Measurements from ENCODE around the gene FA2H. TPM values are rescaled to one million over a fixed set of nuclear protein-coding genes. Genes with fewer than 3 reads are reported as not detected.

The FA2H gene
- total and polyA plus RNA-seq, 5 donors from 2014 or later = 1.8 TPM; not detected in 4

- no peak for DNase-seq
- Mint-ChIP-seq H3K4me1 (no peaks in the 10 kb centered on the region), H3K27ac (peak overlapping the region in 1 of 3 donors; percentile 20), H3K36me3 (no peaks in the 10 kb centered on the region), H3K9me3 (no peaks in the 10 kb centered on the region), H3K27me3 (peaks cover 4% of the 10 kb centered on the region), H3K4me3 (no peak overlapping the region)
- no peak for ATAC-seq (ENCODE audit: low read depth in 2 of 2)
- H3K4me3 ChIP-seq (ENCODE audit: low read depth, low read length) = no peak overlapping the region
- H3K27me3 ChIP-seq (ENCODE audit: control insufficient read depth, insufficient read depth, low read length) = no peaks in the 10 kb centered on the region
- no peaks in the 10 kb centered on the region for H3K36me3 ChIP-seq (ENCODE audit: control insufficient read depth, insufficient read depth, low read length)
- H3K4me1 ChIP-seq (ENCODE audit: control insufficient read depth, insufficient read depth, low read length, poor library complexity, severe bottlenecking) = no peaks in the 10 kb centered on the region
- H3K9me3 ChIP-seq (ENCODE audit: control insufficient read depth in 2 of 2, low read length in 2 of 2) = no peaks in the 10 kb centered on the region
- no peak overlapping the region for H3K27ac ChIP-seq (ENCODE audit: insufficient read depth, low read length, poor library complexity, severe bottlenecking)
These were observed 26.7 kb downstream of the FA2H start for GRCh38 chr16:74747716-74748615.

DNA sequence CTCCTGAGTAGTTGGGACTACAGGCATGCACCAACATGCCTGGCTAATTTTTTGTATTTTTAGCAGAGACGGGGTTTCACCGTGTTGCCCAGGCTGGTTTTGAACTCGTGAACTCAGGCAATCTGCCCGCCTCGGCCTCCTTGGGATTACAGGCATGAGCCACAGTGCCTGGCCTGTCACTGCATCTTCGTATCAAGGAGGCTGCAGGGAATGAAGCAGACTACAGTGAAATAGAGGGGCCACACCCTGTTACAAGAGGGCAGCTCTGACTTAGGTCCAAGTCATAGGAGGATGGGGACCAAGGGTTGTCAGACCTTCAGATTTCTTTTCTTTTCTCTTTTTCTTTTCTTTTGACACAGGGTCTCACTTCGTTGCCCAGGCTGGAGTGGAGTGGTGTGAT lies 28.7 kb downstream of the FA2H start:
- ATAC-seq (ENCODE audit: low read depth in 2 of 2) (no peak), DNase-seq (no peak)
- H3K27ac ChIP-seq (ENCODE audit: insufficient read depth, low read length, poor library complexity, severe bottlenecking) = no peak overlapping the region
- no peak overlapping the region for H3K27ac Mint-ChIP-seq
- H3K9me3 Mint-ChIP-seq = no peaks in the 10 kb centered on the region
- no peaks in the 10 kb centered on the region for H3K36me3 Mint-ChIP-seq
- no peak overlapping the region for H3K4me3 ChIP-seq (ENCODE audit: low read depth, low read length)
- H3K4me1 ChIP-seq (ENCODE audit: control insufficient read depth, insufficient read depth, low read length, poor library complexity, severe bottlenecking) = no peaks in the 10 kb centered on the region
- H3K4me3 Mint-ChIP-seq = no peak overlapping the region
- no peaks in the 10 kb centered on the region for H3K4me1 Mint-ChIP-seq
- no peaks in the 10 kb centered on the region for H3K9me3 ChIP-seq (ENCODE audit: control insufficient read depth in 2 of 2, low read length in 2 of 2)
- no peaks in the 10 kb centered on the region for H3K27me3 ChIP-seq (ENCODE audit: control insufficient read depth, insufficient read depth, low read length)
- H3K36me3 ChIP-seq (ENCODE audit: control insufficient read depth, insufficient read depth, low read length) = no peaks in the 10 kb centered on the region
- H3K27me3 Mint-ChIP-seq = peaks cover 4% of the 10 kb centered on the region

DNA sequence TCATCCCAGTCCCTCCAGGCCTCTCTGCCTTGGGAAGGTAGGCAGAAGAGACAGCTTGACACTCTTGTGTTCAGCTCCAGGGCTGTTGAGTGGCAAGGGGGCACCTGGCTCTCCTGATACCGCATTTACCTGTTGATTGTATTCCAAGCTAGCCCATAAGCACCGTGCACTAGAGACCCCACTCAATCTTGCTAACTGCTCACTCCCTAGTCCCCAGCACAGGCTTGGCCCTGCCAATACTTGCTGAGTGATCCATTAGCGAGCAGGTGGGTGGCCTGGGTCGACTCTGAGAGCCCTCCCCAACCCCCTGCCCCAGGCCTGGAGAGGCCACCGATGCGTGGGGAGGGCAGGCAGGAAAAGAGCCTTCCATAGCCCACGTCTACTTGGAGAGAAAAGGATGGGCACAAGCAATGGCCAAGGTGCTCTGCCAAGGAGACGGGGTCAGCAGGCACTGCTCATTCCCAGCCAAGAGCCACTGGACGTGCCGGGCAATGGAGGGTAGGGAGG lies 29.5 kb downstream of the FA2H start:
- no peak for ATAC-seq (ENCODE audit: low read depth in 2 of 2)
- no peaks in the 10 kb centered on the region for H3K4me1 Mint-ChIP-seq

GRCh38 chr16:74744566-74744965 lies 30.1 kb downstream of the FA2H start:
- Mint-ChIP-seq H3K27ac (no peak overlapping the region), H3K27me3 (peaks cover 4% of the 10 kb centered on the region), H3K36me3 (no peaks in the 10 kb centered on the region), H3K4me1 (no peaks in the 10 kb centered on the region), H3K9me3 (no peaks in the 10 kb centered on the region), H3K4me3 (no peak overlapping the region)
- H3K9me3 ChIP-seq (ENCODE audit: control insufficient read depth in 2 of 2, low read length in 2 of 2) = no peaks in the 10 kb centered on the region
- DNase-seq (no peak), ATAC-seq (ENCODE audit: low read depth in 2 of 2) (no peak)
- H3K4me1 ChIP-seq (ENCODE audit: control insufficient read depth, insufficient read depth, low read length, poor library complexity, severe bottlenecking) = no peaks in the 10 kb centered on the region
- no peaks in the 10 kb centered on the region for H3K36me3 ChIP-seq (ENCODE audit: control insufficient read depth, insufficient read depth, low read length)
- H3K27me3 ChIP-seq (ENCODE audit: control insufficient read depth, insufficient read depth, low read length) = no peaks in the 10 kb centered on the region
- H3K27ac ChIP-seq (ENCODE audit: insufficient read depth, low read length, poor library complexity, severe bottlenecking) = no peak overlapping the region
- no peak overlapping the region for H3K4me3 ChIP-seq (ENCODE audit: low read depth, low read length)

More for the DNA sequence above, 29.5 kb downstream of the FA2H start:
- H3K9me3 ChIP-seq (ENCODE audit: control insufficient read depth in 2 of 2, low read length in 2 of 2) = no peaks in the 10 kb centered on the region
- H3K27ac Mint-ChIP-seq = no peak overlapping the region
- no peak overlapping the region for H3K4me3 Mint-ChIP-seq
- no peaks in the 10 kb centered on the region for H3K27me3 ChIP-seq (ENCODE audit: control insufficient read depth, insufficient read depth, low read length)
- H3K27ac ChIP-seq (ENCODE audit: insufficient read depth, low read length, poor library complexity, severe bottlenecking) = no peak overlapping the region
- H3K36me3 Mint-ChIP-seq = no peaks in the 10 kb centered on the region
- H3K4me1 ChIP-seq (ENCODE audit: control insufficient read depth, insufficient read depth, low read length, poor library complexity, severe bottlenecking) = no peaks in the 10 kb centered on the region
- H3K9me3 Mint-ChIP-seq = no peaks in the 10 kb centered on the region
- H3K36me3 ChIP-seq (ENCODE audit: control insufficient read depth, insufficient read depth, low read length) = no peaks in the 10 kb centered on the region
- H3K27me3 Mint-ChIP-seq = peaks cover 4% of the 10 kb centered on the region
- no peak for DNase-seq
- H3K4me3 ChIP-seq (ENCODE audit: low read depth, low read length) = no peak overlapping the region

DNA sequence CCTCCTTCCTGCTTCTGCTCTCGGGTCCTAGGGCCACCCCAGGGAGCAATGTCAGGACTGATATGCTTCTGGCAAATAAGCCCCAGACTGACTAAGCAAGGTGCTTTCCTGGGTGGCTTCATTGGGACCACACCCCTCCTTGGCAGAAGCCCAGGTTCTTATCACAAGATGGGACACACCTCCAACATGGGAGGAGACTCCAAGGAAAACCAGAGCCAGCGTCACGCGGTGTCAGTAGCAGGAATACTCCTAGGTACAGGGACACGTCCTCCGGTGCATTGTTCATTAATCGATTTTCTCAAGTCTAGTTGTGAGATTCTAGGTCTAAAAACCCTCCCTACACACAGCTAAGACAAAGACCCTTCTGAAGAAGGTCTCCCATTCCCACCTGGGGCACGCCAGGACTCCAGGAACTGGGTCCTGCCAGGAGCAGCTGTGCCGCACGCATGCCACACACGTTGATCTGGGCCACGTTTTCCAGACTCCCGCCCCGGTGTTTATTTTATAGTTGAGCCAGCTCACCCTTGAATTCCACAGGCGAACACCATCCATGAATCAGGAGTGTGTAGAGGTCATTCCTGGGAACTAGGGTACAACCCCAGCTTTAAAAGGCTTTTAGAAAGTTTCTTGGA lies 30.8 kb downstream of the FA2H start:
- ATAC-seq (ENCODE audit: low read depth in 2 of 2) = no peak
- no peaks in the 10 kb centered on the region for H3K9me3 Mint-ChIP-seq
- peaks cover 4% of the 10 kb centered on the region for H3K27me3 Mint-ChIP-seq

GRCh38 chr16:74743045-74743667 lies 31.5 kb downstream of the FA2H start:
- Histone ChIP-seq H3K36me3 (ENCODE audit: control insufficient read depth, insufficient read depth, low read length) (no peaks in the 10 kb centered on the region), H3K9me3 (ENCODE audit: control insufficient read depth in 2 of 2, low read length in 2 of 2) (no peaks in the 10 kb centered on the region), H3K4me3 (ENCODE audit: low read depth, low read length) (no peak overlapping the region), H3K4me1 (ENCODE audit: control insufficient read depth, insufficient read depth, low read length, poor library complexity, severe bottlenecking) (no peaks in the 10 kb centered on the region), H3K27ac (ENCODE audit: insufficient read depth, low read length, poor library complexity, severe bottlenecking) (no peak overlapping the region), H3K27me3 (ENCODE audit: control insufficient read depth, insufficient read depth, low read length) (no peaks in the 10 kb centered on the region)
- Mint-ChIP-seq H3K9me3 (no peaks in the 10 kb centered on the region), H3K36me3 (no peaks in the 10 kb centered on the region), H3K4me3 (no peak overlapping the region), H3K27me3 (peaks cover 4% of the 10 kb centered on the region), H3K4me1 (no peaks in the 10 kb centered on the region), H3K27ac (no peak overlapping the region)
- ATAC-seq (ENCODE audit: low read depth in 2 of 2) (no peak), DNase-seq (no peak)

More for the DNA sequence above, 30.8 kb downstream of the FA2H start:
- Histone ChIP-seq H3K4me1 (ENCODE audit: control insufficient read depth, insufficient read depth, low read length, poor library complexity, severe bottlenecking) (no peaks in the 10 kb centered on the region), H3K36me3 (ENCODE audit: control insufficient read depth, insufficient read depth, low read length) (no peaks in the 10 kb centered on the region), H3K9me3 (ENCODE audit: control insufficient read depth in 2 of 2, low read length in 2 of 2) (no peaks in the 10 kb centered on the region), H3K4me3 (ENCODE audit: low read depth, low read length) (no peak overlapping the region), H3K27me3 (ENCODE audit: control insufficient read depth, insufficient read depth, low read length) (no peaks in the 10 kb centered on the region), H3K27ac (ENCODE audit: insufficient read depth, low read length, poor library complexity, severe bottlenecking) (no peak overlapping the region)
- no peak for DNase-seq
- no peaks in the 10 kb centered on the region for H3K36me3 Mint-ChIP-seq
- no peaks in the 10 kb centered on the region for H3K4me1 Mint-ChIP-seq
- H3K4me3 Mint-ChIP-seq = no peak overlapping the region
- H3K27ac Mint-ChIP-seq = no peak overlapping the region

DNA sequence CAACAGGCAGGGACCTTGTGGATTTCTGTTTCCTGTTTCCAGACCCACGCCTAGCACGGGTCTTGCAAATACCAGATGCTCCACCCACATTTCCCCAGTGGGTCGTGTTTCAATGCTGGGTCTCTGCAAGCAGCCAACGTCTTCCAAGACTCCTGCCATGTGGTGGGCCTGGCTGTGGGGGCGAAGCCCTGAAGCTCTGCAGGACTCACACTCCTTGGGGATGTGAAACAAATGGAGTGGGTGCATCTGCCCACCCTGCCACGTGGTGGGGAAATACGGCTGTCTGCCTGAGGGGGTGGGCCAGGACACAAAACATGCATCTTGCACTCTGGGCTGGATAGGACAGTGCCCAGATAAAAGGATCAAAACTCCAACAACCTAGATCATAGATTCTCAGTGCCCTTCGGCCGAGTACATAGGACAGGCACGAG lies 32.6 kb downstream of the FA2H start:
- H3K36me3 ChIP-seq (ENCODE audit: control insufficient read depth, insufficient read depth, low read length) = no peaks in the 10 kb centered on the region

More for the DNA sequence above, 32.6 kb downstream of the FA2H start:
- Histone ChIP-seq H3K4me3 (ENCODE audit: low read depth, low read length) (no peak overlapping the region), H3K27me3 (ENCODE audit: control insufficient read depth, insufficient read depth, low read length) (no peaks in the 10 kb centered on the region), H3K9me3 (ENCODE audit: control insufficient read depth in 2 of 2, low read length in 2 of 2) (no peaks in the 10 kb centered on the region), H3K4me1 (ENCODE audit: control insufficient read depth, insufficient read depth, low read length, poor library complexity, severe bottlenecking) (no peaks in the 10 kb centered on the region), H3K27ac (ENCODE audit: insufficient read depth, low read length, poor library complexity, severe bottlenecking) (no peak overlapping the region)
- no peak for ATAC-seq (ENCODE audit: low read depth in 2 of 2)
- no peaks in the 10 kb centered on the region for H3K36me3 Mint-ChIP-seq
- peaks cover 8% of the 10 kb centered on the region for H3K27me3 Mint-ChIP-seq
- no peak overlapping the region for H3K27ac Mint-ChIP-seq
- DNase-seq = no peak
- no peaks in the 10 kb centered on the region for H3K4me1 Mint-ChIP-seq
- no peak overlapping the region for H3K4me3 Mint-ChIP-seq
- H3K9me3 Mint-ChIP-seq = no peaks in the 10 kb centered on the region
